ENCODE results near the gene CSNK1D. TPM values are rescaled to one million over a fixed set of nuclear protein-coding genes. Genes with fewer than 3 reads are reported as not detected.

Gene CSNK1D
- total RNA-seq, 2 experiments from 2014 or later, result 118 to 182 TPM

- Mint-ChIP-seq H3K36me3 (ENCODE audit: low read depth) (peaks cover 6% of the 10 kb centered on the region), H3K4me3 (peak overlapping the region; percentile 79), H3K27ac (peak overlapping the region; percentile 75), H3K4me1 (peaks cover 9% of the 10 kb centered on the region), H3K27me3 (no peaks in the 10 kb centered on the region), H3K9me3 (ENCODE audit: low read depth) (no peaks in the 10 kb centered on the region)
- intact Hi-C loops (cut with DNase I, micrococcal nuclease), result loop anchor here (1.0 to 10.0 kb wide), 2 partner anchors 43 to 184 kb away; partner anchors contain the start of genes CSNK1D (in 1 of the 2), HEXD (in 1 of the 2) and OGFOD3 (in 1 of the 2)
- ATAC-seq, result peak; percentile 45
- DNase-seq, result peak; percentile 85
- CTCF ChIA-PET, result interaction anchor here (0.5 to 1.0 kb wide), 2 partner anchors 25 to 246 kb away, joined by 3 to 4 read pairs; no protein-coding TSS in a partner anchor
- POLR2A ChIA-PET, result no interaction called here
These were observed 42.7 kb downstream of the CSNK1D start for GRCh38 chr17:82230609-82231311.

- DNase-seq (peak; percentile 30), ATAC-seq (no peak)
- ChIA-PET CTCF (interaction anchor here (1.5 kb wide), 1 partner anchor 24 kb away, joined by 4 read pairs; no protein-coding TSS in a partner anchor), POLR2A (interaction anchor here (1.3 to 1.7 kb wide), 2 partner anchors 8 to 12 kb away, joined by 4 read pairs; no protein-coding TSS in a partner anchor)
- H3K4me3 Mint-ChIP-seq, result peak overlapping the region; percentile 79
- no peaks in the 10 kb centered on the region for H3K9me3 Mint-ChIP-seq (ENCODE audit: low read depth)
- peaks cover 9% of the 10 kb centered on the region for H3K4me1 Mint-ChIP-seq
- peaks cover 6% of the 10 kb centered on the region for H3K36me3 Mint-ChIP-seq (ENCODE audit: low read depth)
- H3K27me3 Mint-ChIP-seq, result no peaks in the 10 kb centered on the region
- intact Hi-C loops (cut with DNase I, micrococcal nuclease), result loop anchor here (2.0 to 10.0 kb wide), 2 partner anchors 63 to 185 kb away; partner anchors contain the start of genes HEXD (in 1 of the 2) and OGFOD3 (in 1 of the 2)
- peak overlapping the region; percentile 75 for H3K27ac Mint-ChIP-seq
These were observed 43.5 kb downstream of the CSNK1D start for GRCh38 chr17:82229698-82230608.

GRCh38 chr17:82228842-82229697, 44.4 kb downstream of the CSNK1D start, which contains the start of gene SLC16A3:
Gene SLC16A3 (plus strand): TSS chr17:82229042. CDS start chr17:82236009, 6,967 bp downstream.
- ATAC-seq, result peak; percentile 47

GRCh38 chr17:82228278-82228841, 45.1 kb downstream of the CSNK1D start:
- ChIA-PET POLR2A (interaction anchor here (1.3 to 1.7 kb wide), 2 partner anchors 9 to 13 kb away, joined by 4 read pairs; no protein-coding TSS in a partner anchor), CTCF (interaction anchor here (1.5 kb wide), 1 partner anchor 22 kb away, joined by 4 read pairs; no protein-coding TSS in a partner anchor)
- Mint-ChIP-seq H3K27me3 (no peaks in the 10 kb centered on the region), H3K4me3 (peak overlapping the region; percentile 78), H3K9me3 (ENCODE audit: low read depth) (no peaks in the 10 kb centered on the region), H3K27ac (peak overlapping the region; percentile 81), H3K36me3 (ENCODE audit: low read depth) (peaks cover 6% of the 10 kb centered on the region), H3K4me1 (peaks cover 6% of the 10 kb centered on the region)
- DNase-seq (peak; percentile 80), ATAC-seq (peak; percentile 66)
- intact Hi-C loops (cut with DNase I, micrococcal nuclease), result loop anchor here in 1 of 2 experiments (1.0 to 2.0 kb wide), 5 partner anchors 16 to 191 kb away; partner anchors contain the start of genes CCDC57, DCXR and FASN

More at GRCh38 chr17:82228842-82229697, 44.4 kb downstream of the CSNK1D start, which contains the start of gene SLC16A3:
- Mint-ChIP-seq H3K4me1 (peaks cover 9% of the 10 kb centered on the region), H3K36me3 (ENCODE audit: low read depth) (peaks cover 6% of the 10 kb centered on the region), H3K27me3 (no peaks in the 10 kb centered on the region), H3K4me3 (peak within 1 kb of the TSS; percentile 79), H3K9me3 (ENCODE audit: low read depth) (no peaks in the 10 kb centered on the region), H3K27ac (peak within 1 kb of the TSS; percentile 81)
- ChIA-PET POLR2A (interaction anchor here (1.3 to 1.7 kb wide), 2 partner anchors 9 to 13 kb away, joined by 4 read pairs; no protein-coding TSS in a partner anchor), CTCF (interaction anchor here (0.5 to 1.5 kb wide), 2 partner anchors 23 to 61 kb away, joined by 3 to 4 read pairs; no protein-coding TSS in a partner anchor)
- peak; percentile 81 for DNase-seq
- intact Hi-C loops (cut with DNase I, micrococcal nuclease), result loop anchor here in 1 of 2 experiments (1.0 to 2.0 kb wide), 5 partner anchors 17 to 192 kb away; partner anchors contain the start of genes CCDC57, DCXR and FASN

- no peak for DNase-seq
- H3K27me3 Mint-ChIP-seq, result no peaks in the 10 kb centered on the region
- peak overlapping the region; percentile 78 for H3K4me3 Mint-ChIP-seq
- intact Hi-C loops (cut with DNase I, micrococcal nuclease), result loop anchor here in 1 of 2 experiments (1.0 to 2.0 kb wide), 5 partner anchors 15 to 190 kb away; partner anchors contain the start of genes CCDC57, DCXR and FASN
- H3K36me3 Mint-ChIP-seq (ENCODE audit: low read depth), result peaks cover 6% of the 10 kb centered on the region
- ChIA-PET CTCF (interaction anchor here (0.6 kb wide), 1 partner anchor 400 kb away, joined by 3 read pairs; no protein-coding TSS in a partner anchor), POLR2A (no interaction called here)
- H3K4me1 Mint-ChIP-seq, result peaks cover 6% of the 10 kb centered on the region
- H3K27ac Mint-ChIP-seq, result peak overlapping the region; percentile 60
- no peaks in the 10 kb centered on the region for H3K9me3 Mint-ChIP-seq (ENCODE audit: low read depth)
- ATAC-seq, result no peak
These were observed 45.7 kb downstream of the CSNK1D start for GRCh38 chr17:82227629-82228277.

GRCh38 chr17:82226809-82227628, 46.5 kb downstream of the CSNK1D start:
- intact Hi-C loops (cut with DNase I, micrococcal nuclease), result no loop called here
- DNase-seq (no peak), ATAC-seq (no peak)
- H3K27ac Mint-ChIP-seq, result no peak overlapping the region
- H3K27me3 Mint-ChIP-seq, result no peaks in the 10 kb centered on the region
- H3K4me3 Mint-ChIP-seq, result no peak overlapping the region
- peaks cover 6% of the 10 kb centered on the region for H3K4me1 Mint-ChIP-seq
- ChIA-PET CTCF (interaction anchor here (0.6 to 0.8 kb wide), 2 partner anchors 21 to 399 kb away, joined by 3 read pairs; no protein-coding TSS in a partner anchor), POLR2A (no interaction called here)
- H3K9me3 Mint-ChIP-seq (ENCODE audit: low read depth), result no peaks in the 10 kb centered on the region
- H3K36me3 Mint-ChIP-seq (ENCODE audit: low read depth), result peaks cover 6% of the 10 kb centered on the region

- ChIA-PET POLR2A (no interaction called here), CTCF (interaction anchor here (0.8 kb wide), 1 partner anchor 20 kb away, joined by 3 read pairs; no protein-coding TSS in a partner anchor)
- intact Hi-C loops (cut with DNase I, micrococcal nuclease), result no loop called here
- Mint-ChIP-seq H3K9me3 (ENCODE audit: low read depth) (no peaks in the 10 kb centered on the region), H3K36me3 (ENCODE audit: low read depth) (peaks cover 6% of the 10 kb centered on the region), H3K27me3 (no peaks in the 10 kb centered on the region), H3K27ac (no peak overlapping the region), H3K4me3 (no peak overlapping the region), H3K4me1 (peaks cover 6% of the 10 kb centered on the region)
- ATAC-seq (no peak), DNase-seq (no peak)
These were observed 47.2 kb downstream of the CSNK1D start for GRCh38 chr17:82226146-82226808.

GRCh38 chr17:82225368-82226029, 48.0 kb downstream of the CSNK1D start:
- no peak for DNase-seq
- ChIA-PET POLR2A (no interaction called here), CTCF (no interaction called here)
- Mint-ChIP-seq H3K9me3 (ENCODE audit: low read depth) (no peaks in the 10 kb centered on the region), H3K27me3 (no peaks in the 10 kb centered on the region), H3K36me3 (ENCODE audit: low read depth) (peaks cover 6% of the 10 kb centered on the region), H3K4me3 (no peak overlapping the region), H3K4me1 (peaks cover 6% of the 10 kb centered on the region), H3K27ac (no peak overlapping the region)
- intact Hi-C loops (cut with DNase I, micrococcal nuclease), result no loop called here
- no peak for ATAC-seq

Measured in activated CD4-positive, alpha-beta T cell treated with anti-CD3 and anti-CD28 coated beads for 36 hours (primary cell).